KMS-11 (cell line): ENCODE results near the gene COX19.

Experiments
- H2AFZ ChIP-seq: fragments of 200-600 bp; sonication (generic); 2 replicates; pipeline ENCODE4 v1.6.1; 2016; ENCODE audit warnings: antibody characterized with exemption, mixed run types, low read depth
- H3K27ac ChIP-seq: fragments of 200-600 bp; sonication (generic); 2 replicates; pipeline ENCODE4 v1.6.1; 2016; ENCODE audit warnings: mild to moderate bottlenecking, mixed run types
- H3K27me3 ChIP-seq: fragments of 200-600 bp; sonication (generic); 2 replicates; pipeline ENCODE4 v1.6.1; 2017; ENCODE audit warnings: mild to moderate bottlenecking, low read depth, mixed run types, moderate library complexity; ENCODE audit not compliant: insufficient read depth
- H3K36me3 ChIP-seq: fragments of 200-600 bp; sonication (generic); 2 replicates; pipeline ENCODE4 v1.6.1; 2017; ENCODE audit warnings: mild to moderate bottlenecking, mixed run types; ENCODE audit not compliant: insufficient read depth
- H3K4me1 ChIP-seq: fragments of 200-600 bp; sonication (generic); 2 replicates; pipeline ENCODE4 v1.6.1; 2016; ENCODE audit warnings: mild to moderate bottlenecking, low read depth, mixed run types; ENCODE audit not compliant: poor library complexity, severe bottlenecking
- H3K4me2 ChIP-seq: fragments of 200-600 bp; sonication (generic); 2 replicates; pipeline ENCODE4 v1.7.0; 2016; ENCODE audit warnings: mild to moderate bottlenecking, mixed run types
- H3K4me3 ChIP-seq: fragments of 200-600 bp; sonication (generic); IDR thresholded peaks from 2 replicates; pipeline ENCODE4 v1.6.1; 2017; ENCODE audit warnings: low read depth, low read length, mixed read lengths; ENCODE audit not compliant: insufficient read depth
- H3K79me2 ChIP-seq: fragments of 200-600 bp; sonication (generic); 2 replicates; pipeline ENCODE4 v1.6.1; 2016; ENCODE audit warnings: low read depth, mixed run types; ENCODE audit not compliant: insufficient read depth
- H3K9ac ChIP-seq: fragments of 200-600 bp; sonication (generic); 2 replicates; pipeline ENCODE4 v1.6.1; 2016; ENCODE audit warnings: mild to moderate bottlenecking, mixed run types
- H4K20me1 ChIP-seq: fragments of 200-600 bp; sonication (generic); 2 replicates; pipeline ENCODE4 v1.6.1; 2016; ENCODE audit warnings: mild to moderate bottlenecking, mixed run types; ENCODE audit not compliant: insufficient read depth
- CTCF ChIP-seq: fragments of 200-600 bp; sonication (generic); conservative IDR thresholded peaks from 2 replicates; pipeline ENCODE4 v1.6.1; 2017; ENCODE audit warnings: low read depth, mild to moderate bottlenecking, antibody characterized with exemption, low read length, moderate library complexity, mixed read lengths

Gene COX19

GRCh38 chr7:1015196-1016121 is 40.1 kb upstream of the COX19 start:
- Histone ChIP-seq H3K4me3 (no peak overlapping the region), H3K27ac (no peak overlapping the region), H3K9ac (no peak overlapping the region), H3K4me1 (no peaks in the 10 kb centered on the region), H2AFZ (no peak overlapping the region), H3K36me3 (no peaks in the 10 kb centered on the region), H3K79me2 (no peaks in the 10 kb centered on the region), H3K4me2 (no peak overlapping the region), H3K27me3 (no peaks in the 10 kb centered on the region), H4K20me1 (no peaks in the 10 kb centered on the region)
- no peak for TF ChIP-seq CTCF

- Histone ChIP-seq H3K36me3 (no peaks in the 10 kb centered on the region), H4K20me1 (no peaks in the 10 kb centered on the region), H3K4me1 (no peaks in the 10 kb centered on the region), H3K4me2 (no peak overlapping the region), H2AFZ (no peak overlapping the region), H3K79me2 (no peaks in the 10 kb centered on the region), H3K27me3 (no peaks in the 10 kb centered on the region), H3K9ac (no peak overlapping the region), H3K4me3 (no peak overlapping the region), H3K27ac (no peak overlapping the region)
- TF ChIP-seq CTCF: no peak
Measured at GRCh38 chr7:1014681-1015080, 39.3 kb upstream of the COX19 start.

- H3K27ac ChIP-seq: no peak overlapping the region
- H3K4me3 ChIP-seq: no peak overlapping the region
- no peak overlapping the region for H3K9ac ChIP-seq
- no peaks in the 10 kb centered on the region for H3K79me2 ChIP-seq
- H3K36me3 ChIP-seq: no peaks in the 10 kb centered on the region
- no peaks in the 10 kb centered on the region for H4K20me1 ChIP-seq
- H3K4me1 ChIP-seq: no peaks in the 10 kb centered on the region
- no peak for TF ChIP-seq CTCF
- no peak overlapping the region for H3K4me2 ChIP-seq
- H3K27me3 ChIP-seq: no peaks in the 10 kb centered on the region
- H2AFZ ChIP-seq: no peak overlapping the region
Measured at GRCh38 chr7:1013581-1013980, 38.2 kb upstream of the COX19 start.

GRCh38 chr7:1012716-1013095 is 37.4 kb upstream of the COX19 start:
- Histone ChIP-seq H2AFZ (no peak overlapping the region), H3K79me2 (no peaks in the 10 kb centered on the region), H4K20me1 (no peaks in the 10 kb centered on the region), H3K4me1 (no peaks in the 10 kb centered on the region), H3K4me2 (no peak overlapping the region), H3K36me3 (no peaks in the 10 kb centered on the region), H3K27ac (no peak overlapping the region), H3K4me3 (no peak overlapping the region), H3K9ac (no peak overlapping the region), H3K27me3 (no peaks in the 10 kb centered on the region)
- no peak for TF ChIP-seq CTCF
